HG03558 (cell line): ENCODE results near the gene ADIG.

Source experiments
- ATAC-seq: cut with Tn5 transposase; IDR thresholded peaks from one replicate; pipeline ENCODE4 v1.9.1; 2021; ENCODE audit warnings: moderate number of reproducible peaks; ENCODE audit not compliant: unreplicated experiment; ENCODE audit errors: extremely low read depth

The ADIG gene

DNA sequence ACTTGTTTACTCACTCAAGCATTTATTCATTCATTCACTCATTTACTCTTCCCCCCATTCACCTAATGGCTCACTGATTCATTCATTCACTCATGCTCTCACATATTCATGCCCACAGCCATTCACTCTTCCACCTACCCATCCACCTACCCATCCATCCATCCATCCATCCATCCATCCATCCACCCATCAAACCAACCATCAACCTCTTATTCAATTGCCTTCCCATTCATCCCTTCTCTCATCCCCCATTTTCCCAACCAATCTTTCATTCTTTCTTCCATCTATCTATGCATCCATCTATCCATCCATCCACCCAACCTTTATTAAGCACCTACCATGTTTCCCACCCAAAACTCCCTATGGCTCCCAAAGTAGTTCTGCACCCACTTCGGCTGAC lies 19.1 kb downstream of the ADIG start:
- ATAC-seq, result no peak

- no peak for ATAC-seq
Measured at GRCh38 chr20:38601216-38602184, 20.5 kb downstream of the ADIG start, which contains the start of gene ARHGAP40. Gene ARHGAP40 (plus strand): TSS chr20:38601809.

DNA sequence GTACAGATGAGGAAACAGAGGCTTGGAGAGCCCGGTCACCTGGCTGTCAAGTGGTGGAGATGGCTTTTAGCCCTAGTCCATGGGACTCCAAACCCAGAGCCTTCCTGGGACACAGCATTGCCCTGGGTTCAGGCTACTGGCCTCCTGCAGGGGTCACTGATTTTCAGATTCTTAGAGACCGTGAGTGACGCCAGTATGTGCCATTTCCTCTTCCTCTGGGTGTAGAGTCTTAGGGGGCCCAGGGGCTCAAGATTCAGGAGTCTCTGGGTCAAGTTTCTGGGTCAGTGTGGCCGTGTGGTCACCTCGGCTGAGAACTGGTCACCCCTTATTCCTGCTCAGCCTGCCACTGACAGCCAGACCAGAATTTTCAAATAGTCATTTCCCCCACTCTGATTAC lies 21.2 kb downstream of the ADIG start:
- ATAC-seq, result no peak

DNA sequence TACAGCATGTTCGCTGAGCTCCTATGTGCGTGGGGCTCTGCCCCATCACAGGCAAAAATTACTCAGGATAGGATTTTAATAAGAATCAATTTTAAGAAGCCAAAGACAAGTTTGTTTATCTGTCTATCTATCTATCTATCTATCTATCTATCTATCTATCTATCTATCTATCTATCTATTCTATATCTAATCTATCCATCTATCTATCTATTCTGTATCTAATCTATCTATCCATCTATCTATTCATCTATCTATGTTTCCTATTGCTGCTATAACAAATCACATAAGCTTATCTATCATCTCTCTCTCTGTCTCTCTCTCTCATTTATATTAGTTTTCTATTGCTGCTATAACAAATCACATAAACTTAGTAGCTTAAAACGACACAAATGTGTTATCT lies 22.3 kb downstream of the ADIG start:
- no peak for ATAC-seq

- ATAC-seq, result no peak
Measured at GRCh38 chr20:38604873-38605303, 23.9 kb downstream of the ADIG start.

GRCh38 chr20:38607351-38607750 lies 26.4 kb downstream of the ADIG start:
- ATAC-seq, result no peak

GRCh38 chr20:38608188-38608587 lies 27.2 kb downstream of the ADIG start:
- ATAC-seq, result no peak

GRCh38 chr20:38609815-38610214 lies 28.8 kb downstream of the ADIG start:
- no peak for ATAC-seq

GRCh38 chr20:38610521-38610920 lies 29.5 kb downstream of the ADIG start:
- no peak for ATAC-seq

- ATAC-seq, result no peak
Measured at GRCh38 chr20:38612751-38613515, 31.9 kb downstream of the ADIG start.

GRCh38 chr20:38615283-38615682 lies 34.3 kb downstream of the ADIG start:
- ATAC-seq, result no peak

GRCh38 chr20:38616457-38616856 lies 35.5 kb downstream of the ADIG start:
- no peak for ATAC-seq

DNA sequence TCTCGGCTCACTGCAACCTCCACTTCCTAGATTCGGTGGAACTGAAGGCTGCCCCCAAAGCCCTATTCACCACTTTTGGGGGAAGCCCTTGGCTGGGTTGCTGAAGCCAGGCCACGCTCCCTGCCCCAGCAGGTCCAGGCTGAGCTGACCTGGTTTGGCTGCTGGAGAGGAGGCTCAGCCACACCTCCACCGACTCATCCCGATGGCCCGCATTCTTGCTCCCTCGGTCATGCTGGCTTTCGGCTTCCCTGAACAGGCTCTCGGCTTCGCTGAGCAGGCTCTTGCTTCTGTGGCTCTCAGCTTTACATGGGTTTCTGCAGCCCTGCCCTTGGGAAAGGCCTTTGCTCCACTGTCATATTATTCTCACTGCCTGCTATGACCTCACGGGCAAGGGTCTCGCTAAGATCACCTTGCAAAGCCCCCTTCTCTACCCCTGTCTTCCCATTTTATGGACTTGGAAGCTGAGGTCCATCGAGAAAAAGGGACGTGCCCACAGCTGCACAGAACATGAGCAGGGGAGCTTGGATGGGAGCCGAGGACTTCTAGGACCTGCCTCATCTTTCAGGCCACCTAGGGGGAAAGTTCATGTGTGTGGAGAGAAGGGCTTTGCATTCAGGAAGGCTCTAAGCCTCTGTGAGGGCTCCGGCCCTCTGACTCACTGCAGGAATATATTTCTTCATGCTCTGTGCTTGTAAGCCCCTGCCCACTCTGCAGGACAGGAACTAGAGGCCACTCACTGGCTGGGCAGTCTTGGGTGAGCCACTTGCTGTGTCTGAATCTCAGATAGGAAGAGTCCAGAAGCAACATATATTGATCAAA lies 36.2 kb downstream of the ADIG start:
- no peak for ATAC-seq

DNA sequence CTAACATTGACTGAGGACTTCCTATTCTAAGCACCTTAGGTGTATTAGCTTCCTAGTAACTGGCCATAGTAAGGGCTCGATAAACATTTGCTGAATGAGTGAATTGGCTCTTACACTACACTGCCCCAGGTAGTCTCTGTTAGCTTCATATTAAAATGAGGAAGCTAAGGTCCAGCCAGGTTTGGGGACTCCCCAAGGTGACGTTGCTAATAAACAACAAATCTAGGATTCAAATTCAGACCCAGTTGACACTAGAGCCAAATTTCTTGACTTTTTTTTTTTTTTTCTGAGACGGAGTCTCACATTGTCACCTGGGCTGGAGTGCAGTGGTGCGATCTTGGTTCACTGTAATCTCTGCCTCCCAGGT lies 36.8 kb downstream of the ADIG start:
- ATAC-seq, result no peak

GRCh38 chr20:38620441-38620840 lies 39.4 kb downstream of the ADIG start:
- no peak for ATAC-seq

DNA sequence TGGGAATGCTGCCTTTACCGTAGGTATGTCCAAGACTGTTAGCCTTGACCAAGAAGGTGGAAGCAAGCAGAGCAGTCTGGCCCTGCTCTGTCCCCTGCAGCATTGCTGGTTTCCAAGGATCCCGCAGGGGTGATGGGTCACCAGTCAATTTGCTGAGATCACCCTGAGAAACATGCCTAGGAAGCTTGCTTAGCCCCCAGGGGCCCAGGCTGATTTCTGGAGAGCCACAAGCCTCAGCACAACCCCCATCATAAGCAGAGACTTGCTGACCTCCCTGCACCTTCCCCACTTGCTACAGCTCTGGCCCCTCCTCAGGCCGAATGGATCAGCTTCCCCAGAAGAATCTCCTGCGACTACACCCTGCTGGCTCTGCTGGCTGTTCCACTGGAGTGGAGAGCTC lies 42.1 kb downstream of the ADIG start:
- ATAC-seq, result no peak

- no peak for ATAC-seq
Measured at GRCh38 chr20:38624084-38624483, 43.1 kb downstream of the ADIG start.

GRCh38 chr20:38625896-38626295 lies 44.9 kb downstream of the ADIG start:
- ATAC-seq, result no peak

DNA sequence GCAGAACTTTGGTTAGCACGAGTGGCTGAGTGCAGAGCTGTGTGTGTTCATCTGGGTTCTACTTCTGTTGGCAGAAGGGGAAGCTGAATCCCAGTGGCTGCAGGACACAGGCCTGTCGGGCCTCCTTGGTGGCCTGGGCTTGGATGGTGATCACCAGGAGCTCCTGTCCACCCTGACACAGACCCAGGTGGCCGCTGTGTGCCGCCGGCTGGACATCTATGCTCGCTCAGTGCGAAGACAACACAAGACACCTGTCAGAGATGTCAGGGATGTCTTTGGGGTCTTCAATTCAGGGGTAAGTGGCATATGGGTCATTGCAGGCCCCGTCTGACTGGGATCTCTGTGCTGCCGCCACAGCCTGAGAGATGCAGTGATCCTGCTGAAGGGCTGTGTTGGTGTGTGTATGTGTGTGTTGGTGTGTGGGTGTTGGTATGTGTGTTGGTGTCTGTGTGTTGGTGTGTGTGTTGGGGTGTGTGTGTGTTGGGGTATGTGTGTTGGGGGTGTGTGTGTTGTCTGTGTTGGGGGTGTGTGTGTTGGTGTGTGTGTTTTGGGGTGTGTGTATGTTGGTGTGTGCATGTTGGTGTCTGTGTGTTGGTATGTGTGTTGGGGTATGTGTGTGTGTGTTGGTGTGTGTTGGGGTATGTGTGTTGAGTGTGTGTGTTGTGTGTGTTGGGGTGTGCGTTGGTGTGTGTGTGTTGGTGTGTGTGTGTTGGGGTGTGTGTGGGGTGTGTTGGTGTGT lies 46.1 kb downstream of the ADIG start:
- ATAC-seq, result no peak
